Spleen (tissue), 11 donors: ENCODE results near the gene ARHGEF39. TPM values are rescaled to one million over a fixed set of nuclear protein-coding genes. Genes with fewer than 3 reads are reported as not detected.

ENCODE experiments used
- DNase-seq: peaks from one replicate; pipeline ENCODE4 v3.0.0-alpha.2; 2020
- H3K27ac ChIP-seq, 8 donors: fragments of 200-600 bp; sonication (generic) in 7 of 8; 1 replicate in 4 of 8; 2 replicates in 4 of 8; pipeline versions ENCODE4 v1.5.0 to v1.8.0; 2016 to 2021; ENCODE audit warnings: inconsistent platforms in 4 of 8, mild to moderate bottlenecking in 4 of 8, moderate library complexity in 1 of 8
- H3K27me3 ChIP-seq, 7 donors: fragments of 200-600 bp; sonication (generic) in 6 of 7; replicated peaks in 1 of 7; 1 replicate in 4 of 7; 2 replicates in 3 of 7; pipeline versions ENCODE4 v1.5.0 to v1.8.0; 2016 to 2021; ENCODE audit warnings: inconsistent platforms in 3 of 7, mild to moderate bottlenecking in 1 of 7
- H3K36me3 ChIP-seq, 6 donors: fragments of 200-600 bp; sonication (generic) in 5 of 6; 1 replicate in 4 of 6; 2 replicates in 2 of 6; pipeline versions ENCODE4 v1.5.0 to v1.8.0; 2016 to 2021; ENCODE audit warnings: inconsistent platforms in 2 of 6
- H3K4me1 ChIP-seq, 6 donors: fragments of 200-600 bp; sonication (generic) in 5 of 6; 1 replicate in 3 of 6; 2 replicates in 3 of 6; pipeline versions ENCODE4 v1.5.0 to v1.8.0; 2016 to 2021; ENCODE audit warnings: inconsistent platforms in 3 of 6
- H3K4me3 ChIP-seq, 8 donors: fragments of 200-600 bp; sonication (generic) in 7 of 8; 1 replicate in 4 of 8; 2 replicates in 4 of 8; pipeline versions ENCODE4 v1.5.0 to v1.8.0; 2016 to 2021; ENCODE audit warnings: inconsistent platforms in 4 of 8, mild to moderate bottlenecking in 4 of 8, moderate library complexity in 2 of 8
- H3K9me3 ChIP-seq, 8 donors: fragments of 200-600 bp; sonication (generic) in 7 of 8; 1 replicate in 4 of 8; 2 replicates in 4 of 8; pipeline versions ENCODE4 v1.5.0 to v1.8.0; 2016 to 2021; ENCODE audit warnings: inconsistent platforms in 4 of 8
- CTCF ChIP-seq, 11 experiments: fragments of 200-600 bp in 7 of 11; fragments of 450-650 bp in 4 of 11; sonication (generic) in 4 of 11; IDR thresholded peaks in 8 of 11; conservative IDR thresholded peaks in 3 of 11; 1 replicate in 7 of 11; 2 replicates in 4 of 11; pipeline versions ENCODE4 v1.4.0 to v1.8.0; 2016 to 2021; ENCODE audit warnings: antibody characterized with exemption in 11 of 11, inconsistent platforms in 4 of 11, mild to moderate bottlenecking in 1 of 11
- POLR2A ChIP-seq, 3 donors: fragments of 450-650 bp; IDR thresholded peaks; one replicate each; pipeline ENCODE4 v1.5.1; 2017; ENCODE audit warnings: antibody characterized with exemption in 3 of 3, mild to moderate bottlenecking in 1 of 3
- POLR2AphosphoS5 ChIP-seq, 3 donors: sonication (generic); formaldehyde crosslinking; IDR thresholded peaks; one replicate each; pipeline ENCODE4 v1.5.1; 2017; ENCODE audit warnings: antibody characterized with exemption in 3 of 3
- WGBS, 5 donors: extraction: QIAGEN DNeasy Blood & Tissue Kit in 3 of 5; methylation state at CpG; one replicate each; pipeline versions ENCODE4 v1.1.5 to v1.1.7; 2013 to 2018; 5-methylcytosine and 5-hydroxymethylcytosine counted together
- intact Hi-C: fragments of 100-400 bp; cut with DNase I; formaldehyde crosslinking; loops from one replicate; pipeline ENCODE4 v1.15.0; 2023; ENCODE audit warnings: low total_unique reads
- polyA plus RNA-seq, 3 donors: library from polyadenylated mRNA; stranded (reverse); fragments of 200-250 nt; gene quantifications; one replicate each; pipeline ENCODE4 v1.2.1, GENCODE V29; 2013
- total RNA-seq, 7 donors: library from RNA; depleted of rRNA in 3 of 7; stranded (reverse); fragments of >200 nt in 3 of 7; fragmentation: NEBNext Ultra II Directional in 4 of 7; extraction: Animal tissue kit (Norgen Biotek cat#: 25700) in 4 of 7; gene quantifications; one replicate each; pipeline versions ENCODE4 v1.1.0 to v1.2.1, GENCODE V29; 2016 to 2021
- donor health status: healthy with polysubstance abuse.
- donor health status: DM: no; HTN: no; CAD: no; lungs with moderate emphysema.
- donor health status: DM: no; HTN: no; CAD: no.
- donor health status: Bipolar disorder and iron deficiency.
- donor health status: healthy.
- donor health status: DM: no; HTN: no; CAD: no.
- donor health status: DM: yes; HTN: yes; CAD: no.

The ARHGEF39 gene
- total and polyA plus RNA-seq, 10 donors = 0.89 to 2.9 (median 1.3) TPM

- Histone ChIP-seq H3K9me3 (no peaks in the 10 kb centered on the region), H3K27me3 (no peaks in the 10 kb centered on the region), H3K27ac (peak within 1 kb of the TSS; percentile 72 to 94 (median 84)), H3K36me3 (peaks cover 0 to 31% (median 0%) of the 10 kb centered on the region in 6 donors), H3K4me1 (peaks cover 17 to 91% (median 62%) of the 10 kb centered on the region in 6 donors), H3K4me3 (peak within 1 kb of the TSS; percentile 43 to 82 (median 56))
- 35 to 62% (median 52%) methylated on average over 7 of the region's 7 CpGs for WGBS, 5 donors
- peak; percentile 83 for DNase-seq
- TF ChIP-seq CTCF (IDR thresholded peaks at IDR 0.05 in 8 of 11, conservative IDR thresholded peaks at IDR 0.05 in 3 of 11) (no peak), POLR2AphosphoS5 (IDR thresholded peaks at IDR 0.05) (peak; percentile 35 to 94 (median 82)), POLR2A (IDR thresholded peaks at IDR 0.05) (peak in 2 of 3 donors; percentile 57 to 74)
- intact Hi-C loops = no loop called here
These were observed 46.7 kb downstream of the ARHGEF39 start, which contains the start of gene CD72 for GRCh38 chr9:35618325-35618727. TSS of gene CD72 (minus strand) at chr9:35618413. CDS start at chr9:35618303, 110 bp downstream.

GRCh38 chr9:35617548-35617947 lies 47.4 kb downstream of the ARHGEF39 start:
- TF ChIP-seq POLR2A (IDR thresholded peaks at IDR 0.05) (no peak), POLR2AphosphoS5 (IDR thresholded peaks at IDR 0.05) (no peak), CTCF (IDR thresholded peaks at IDR 0.05 in 8 of 11, conservative IDR thresholded peaks at IDR 0.05 in 3 of 11) (no peak)
- Histone ChIP-seq H3K27me3 (no peaks in the 10 kb centered on the region), H3K4me3 (peak overlapping the region; percentile 43 to 82 (median 56)), H3K4me1 (peaks cover 17 to 99% (median 62%) of the 10 kb centered on the region in 6 donors), H3K9me3 (no peaks in the 10 kb centered on the region), H3K36me3 (peaks cover 0 to 39% (median 2%) of the 10 kb centered on the region in 6 donors), H3K27ac (peak overlapping the region; percentile 72 to 94 (median 84))
- intact Hi-C loops = no loop called here
- DNase-seq = no peak
- WGBS, 5 donors = 47 to 56% (median 54%) methylated on average over 8 of the region's 8 CpGs

GRCh38 chr9:35616681-35617459 lies 48.1 kb downstream of the ARHGEF39 start:
- H3K27ac ChIP-seq = peak overlapping the region; percentile 72 to 94 (median 84)
- H3K4me1 ChIP-seq = peaks cover 17 to 100% (median 62%) of the 10 kb centered on the region in 6 donors
- peak in 1 of 3 donors; percentile 31 for TF ChIP-seq POLR2A (IDR thresholded peaks at IDR 0.05)
- peak; percentile 81 to 86 (median 84) for TF ChIP-seq POLR2AphosphoS5 (IDR thresholded peaks at IDR 0.05)
- peak in 10 of 11 experiments; percentile 13 to 54 (median 36) for TF ChIP-seq CTCF (IDR thresholded peaks at IDR 0.05 in 8 of 11, conservative IDR thresholded peaks at IDR 0.05 in 3 of 11)
- no peaks in the 10 kb centered on the region for H3K9me3 ChIP-seq
- peaks cover 0 to 46% (median 2%) of the 10 kb centered on the region in 6 donors for H3K36me3 ChIP-seq
- H3K4me3 ChIP-seq = peak overlapping the region; percentile 43 to 82 (median 56)
- no peaks in the 10 kb centered on the region for H3K27me3 ChIP-seq
- 8 to 11% (median 9%) methylated on average over 38 to 51 of the region's 51 CpGs for WGBS, 5 donors
- intact Hi-C loops = no loop called here
- DNase-seq = peak; percentile 94
